IMR-90 (cell line): ENCODE results near the gene CT47C1. TPM values are rescaled to one million over a fixed set of nuclear protein-coding genes. Genes with fewer than 3 reads are reported as not detected.

Source experiments
- ATAC-seq: fragments of 200-7000 bp; cut with Tn5 transposase; 2 replicates; pipeline ENCODE4 v1.9.1; 2020; ENCODE audit warnings: low read depth, mild to moderate bottlenecking, moderate library complexity
- BruUV-seq: library from RNA; stranded (reverse); fragments of 400-500 nt; replicated peaks from 2 replicates; lab custom pipeline; 2021; lab: Mats Ljungman, UMichigan
- CTCF ChIA-PET: fragments of 300-600 bp; formaldehyde crosslinking; extraction: SDS; loops from one replicate; lab custom pipeline; 2021; ENCODE audit warnings: antibody characterized with exemption; lab: Yijun Ruan, JAX
- POLR2A ChIA-PET: fragments of 300-600 bp; sonication (Branson Sonifier 250); formaldehyde crosslinking; loops from one replicate; lab custom pipeline; 2022; ENCODE audit warnings: antibody characterized with exemption; ENCODE audit not compliant: unreplicated experiment; lab: Charles Lee
- DNase-seq: peaks from one replicate; pipeline ENCODE4 v3.0.0; 2013
- H2AFZ ChIP-seq: replicated peaks from 2 replicates; pipeline ENCODE3; 2013; ENCODE audit warnings: low read length, mild to moderate bottlenecking; ENCODE audit not compliant: poor library complexity
- H2AK5ac ChIP-seq: 2 replicates; pipeline ENCODE4 v1.6.1; 2013; ENCODE audit warnings: low read depth, low read length, inconsistent platforms
- H2AK9ac ChIP-seq: replicated peaks from 2 replicates; pipeline ENCODE3; 2013; ENCODE audit warnings: mild to moderate bottlenecking, low read depth, low read length, moderate library complexity; ENCODE audit not compliant: poor library complexity
- H2BK120ac ChIP-seq: 2 replicates; pipeline ENCODE4 v1.6.1; 2013; ENCODE audit warnings: low read depth, low read length, inconsistent platforms
- H2BK15ac ChIP-seq: 3 replicates; pipeline ENCODE4 v1.6.1; 2013; ENCODE audit warnings: low read depth, low read length, inconsistent platforms
- H2BK20ac ChIP-seq: 2 replicates; pipeline ENCODE4 v1.6.1; 2013; ENCODE audit warnings: low read depth, mild to moderate bottlenecking, inconsistent platforms, low read length, moderate library complexity
- H2BK5ac ChIP-seq: 2 replicates; pipeline ENCODE4 v1.6.1; 2013; ENCODE audit warnings: mild to moderate bottlenecking, low read depth, low read length, inconsistent platforms; ENCODE audit not compliant: poor library complexity, severe bottlenecking
- H3K14ac ChIP-seq: replicated peaks from 2 replicates; pipeline ENCODE4 v1.6.1; 2013; ENCODE audit warnings: low read depth, low read length, inconsistent platforms
- H3K18ac ChIP-seq: 2 replicates; pipeline ENCODE4 v1.6.1; 2013; ENCODE audit warnings: low read depth, low read length, control low read depth
- H3K23ac ChIP-seq: 2 replicates; pipeline ENCODE4 v1.6.1; 2013; ENCODE audit warnings: low read depth, low read length, inconsistent platforms
- H3K27ac ChIP-seq: 2 replicates; pipeline ENCODE4 v1.5.1; 2013; ENCODE audit warnings: mild to moderate bottlenecking, control low read depth, low read length; ENCODE audit not compliant: insufficient read depth
- H3K27me3 ChIP-seq: 2 replicates; pipeline ENCODE4 v1.6.1; 2013; ENCODE audit warnings: low read length; ENCODE audit not compliant: control insufficient read depth, insufficient read depth
- H3K36me3 ChIP-seq: 2 replicates; pipeline ENCODE4 v1.6.1; 2013; ENCODE audit warnings: low read length, mixed read lengths; ENCODE audit not compliant: control insufficient read depth, insufficient read depth
- H3K4ac ChIP-seq: 2 replicates; pipeline ENCODE4 v1.6.1; 2013; ENCODE audit warnings: low read depth, low read length, inconsistent platforms
- H3K4me1 ChIP-seq: 2 replicates; pipeline ENCODE4 v1.6.1; 2013; ENCODE audit warnings: low read length, mixed read lengths; ENCODE audit not compliant: control insufficient read depth, insufficient read depth
- H3K4me2 ChIP-seq: 2 replicates; pipeline ENCODE4 v1.6.1; 2013; ENCODE audit warnings: low read depth, mild to moderate bottlenecking, control low read depth, low read length, moderate library complexity
- H3K4me3 ChIP-seq: 2 replicates; pipeline ENCODE4 v1.5.1; 2013; ENCODE audit warnings: low read depth, mild to moderate bottlenecking, control low read depth, low read length, moderate library complexity; ENCODE audit not compliant: insufficient read depth
- H3K56ac ChIP-seq: 2 replicates; pipeline ENCODE4 v1.6.1; 2013; ENCODE audit warnings: low read length, inconsistent platforms; ENCODE audit not compliant: insufficient read depth; ENCODE audit errors: extremely low read depth
- H3K79me1 ChIP-seq, 2 experiments: 2 replicates each; pipeline ENCODE4 v1.6.1; 2013; ENCODE audit warnings: low read length in 2 of 2, inconsistent platforms in 1 of 2, low read depth in 1 of 2
- H3K9ac ChIP-seq: 2 replicates; pipeline ENCODE4 v1.6.1; 2013; ENCODE audit warnings: low read depth, low read length, control low read depth
- H3K9me1 ChIP-seq: 2 replicates; pipeline ENCODE4 v1.6.1; 2013; ENCODE audit warnings: low read length, inconsistent platforms; ENCODE audit not compliant: insufficient read depth
- H3K9me3 ChIP-seq: 2 replicates; pipeline ENCODE4 v1.6.1; 2013; ENCODE audit warnings: low read length; ENCODE audit not compliant: control insufficient read depth, insufficient read depth
- H4K20me1 ChIP-seq: 2 replicates; pipeline ENCODE4 v1.6.1; 2013; ENCODE audit warnings: low read length, inconsistent platforms; ENCODE audit not compliant: insufficient read depth
- H4K5ac ChIP-seq: 2 replicates; pipeline ENCODE4 v1.6.1; 2013; ENCODE audit warnings: mild to moderate bottlenecking, low read depth, low read length, control low read depth
- H4K8ac ChIP-seq, 2 experiments: 2 replicates each; pipeline ENCODE4 v1.6.1; 2013; ENCODE audit warnings: low read depth in 2 of 2, low read length in 2 of 2, control low read depth in 1 of 2, inconsistent platforms in 1 of 2
- H4K91ac ChIP-seq: 2 replicates; pipeline ENCODE4 v1.6.1; 2013; ENCODE audit warnings: low read depth, low read length, inconsistent platforms; ENCODE audit not compliant: insufficient read depth
- BHLHE40 ChIP-seq: fragments of 150-350 bp; IDR thresholded peaks from 2 replicates; pipeline ENCODE4 v1.6.1; 2016; ENCODE audit warnings: mild to moderate bottlenecking, low read depth, low read length
- CEBPB ChIP-seq: IDR thresholded peaks from 2 replicates; pipeline ENCODE4 v1.6.1; 2012; ENCODE audit warnings: low read depth, low read length, improper control_type of control experiment
- CHD1 ChIP-seq: IDR thresholded peaks from 2 replicates; pipeline ENCODE4 v1.6.1; 2012; ENCODE audit warnings: low read depth, low read length, improper control_type of control experiment
- ELK1 ChIP-seq: fragments of 150-350 bp; IDR thresholded peaks from 2 replicates; pipeline ENCODE4 v1.6.1; 2016; ENCODE audit warnings: low read depth, mild to moderate bottlenecking, low read length, moderate library complexity, borderline replicate concordance
- FOS ChIP-seq: fragments of 150-350 bp; IDR thresholded peaks from 2 replicates; pipeline ENCODE4 v1.6.1; 2016; ENCODE audit warnings: low read depth, low read length
- MAZ ChIP-seq: IDR thresholded peaks from 2 replicates; pipeline ENCODE4 v1.6.1; 2012; ENCODE audit warnings: low read depth, mild to moderate bottlenecking, low read length, improper control_type of control experiment, moderate library complexity, borderline replicate concordance
- POLR2A ChIP-seq: IDR thresholded peaks from 2 replicates; pipeline ENCODE4 v1.6.1; 2012; ENCODE audit warnings: mild to moderate bottlenecking, low read depth, low read length
- RCOR1 ChIP-seq: IDR thresholded peaks from 2 replicates; pipeline ENCODE4 v1.6.1; 2012; ENCODE audit warnings: mild to moderate bottlenecking, low read length, improper control_type of control experiment; ENCODE audit not compliant: insufficient replicate concordance
- RFX5 ChIP-seq: IDR thresholded peaks from 2 replicates; pipeline ENCODE4 v1.8.0; 2012; ENCODE audit warnings: low read depth, mild to moderate bottlenecking, low read length, moderate library complexity
- SMC3 ChIP-seq: fragments of 150-350 bp; IDR thresholded peaks from 2 replicates; pipeline ENCODE4 v1.6.1; 2016; ENCODE audit warnings: low read depth, mild to moderate bottlenecking, antibody characterized with exemption, low read length, moderate library complexity
- USF2 ChIP-seq: fragments of 150-350 bp; IDR thresholded peaks from 2 replicates; pipeline ENCODE4 v1.6.1; 2017; ENCODE audit warnings: mild to moderate bottlenecking, antibody characterized with exemption, low read length, low read depth
- WGBS, 2 experiments: methylation state at CpG; one replicate each; pipeline versions ENCODE4 v1.1.5 to v1.1.7; 2013; ENCODE audit warnings: missing lambda C conversion rate in 2 of 2; ENCODE audit not compliant: insufficient read length in 1 of 2; ENCODE audit errors: extremely low coverage in 2 of 2; 5-methylcytosine and 5-hydroxymethylcytosine counted together
- dilution Hi-C: fragments of 300-500 bp; cut with HindIII; formaldehyde crosslinking; loops from one replicate; pipeline ENCODE4 v1.14.3; 2018; ENCODE audit warnings: low sequenced_read_pairs; ENCODE audit not compliant: unreplicated experiment
- in situ Hi-C: fragments of 300-500 bp; cut with MboI; formaldehyde crosslinking; loops from 3 replicates; pipeline ENCODE4 v1.14.3; 2019; ENCODE audit warnings: low sequenced_read_pairs, inconsistent platforms, mixed read lengths
- intact Hi-C: fragments of 100-400 bp; cut with micrococcal nuclease; formaldehyde crosslinking; loops from 2 replicates; pipeline ENCODE4 v1.10.0; 2022
- polyA plus RNA-seq, 3 experiments: library from polyadenylated mRNA; depleted of rRNA; stranded (reverse); fragments of >200 nt; gene quantifications; 2 replicates each; pipeline ENCODE4 v1.2.3, GENCODE V29; 2012; ENCODE audit warnings: low replicate concordance in 1 of 3
- total RNA-seq: library from RNA; depleted of rRNA; stranded (reverse); fragments of >200 nt; gene quantifications from 2 replicates; pipeline ENCODE4 v1.2.3, GENCODE V29; 2012

CT47C1 gene
- total and polyA plus RNA-seq, 2 of the 4 experiments (the other 2 are of a cell fraction) = not detected

- H3K4ac ChIP-seq = no peak overlapping the region
- dilution Hi-C loops = no loop called here
- WGBS, 2 experiments = no CpG with 5 or more reads among the region's 3 CpGs
- no peaks in the 10 kb centered on the region for H3K36me3 ChIP-seq
- no peak overlapping the region for H2BK5ac ChIP-seq
- H3K9me1 ChIP-seq = no peaks in the 10 kb centered on the region
- H3K56ac ChIP-seq = no peak overlapping the region
- H4K8ac ChIP-seq = no peak overlapping the region
- H4K20me1 ChIP-seq = no peaks in the 10 kb centered on the region
- no peaks in the 10 kb centered on the region for H3K4me1 ChIP-seq
- H3K9me3 ChIP-seq = no peaks in the 10 kb centered on the region
- no peak overlapping the region for H3K18ac ChIP-seq
- H3K27me3 ChIP-seq = peaks cover 8% of the 10 kb centered on the region
- intact Hi-C loops = no loop called here
- no peak overlapping the region for H3K14ac ChIP-seq
- H3K79me1 ChIP-seq = no peaks in the 10 kb centered on the region
- no peak overlapping the region for H2AK9ac ChIP-seq
- H2BK15ac ChIP-seq = no peak overlapping the region
- H3K4me2 ChIP-seq = no peak overlapping the region
- no peak overlapping the region for H3K9ac ChIP-seq
- TF ChIP-seq ELK1 (no peak), CHD1 (no peak), CEBPB (no peak), POLR2A (no peak), RCOR1 (no peak), FOS (no peak), USF2 (no peak), SMC3 (no peak), BHLHE40 (no peak), MAZ (no peak), RFX5 (no peak)
- H2AFZ ChIP-seq = no peak overlapping the region
- POLR2A ChIA-PET = no interaction called here
- no peak overlapping the region for H3K23ac ChIP-seq
- H4K5ac ChIP-seq = no peak overlapping the region
- in situ Hi-C loops = no loop called here
- DNase-seq = no peak
- H2BK20ac ChIP-seq = no peak overlapping the region
- H2BK120ac ChIP-seq = no peak overlapping the region
- ATAC-seq = no peak
- H4K91ac ChIP-seq = no peak overlapping the region
- BruUV-seq = no TSS peak
- H3K4me3 ChIP-seq = no peak overlapping the region
- CTCF ChIA-PET = interaction anchor here (1.6 kb wide), 1 partner anchor 9 kb away, joined by 5 read pairs; no protein-coding TSS in a partner anchor
- H2AK5ac ChIP-seq = no peak overlapping the region
- H3K27ac ChIP-seq = no peak overlapping the region
These were observed 2.7 kb downstream of the CT47C1 start for GRCh38 chrX:119075270-119076025.
